GM19238 (cell line): Measurements from ENCODE around the gene PHACTR1.

Experiments used
- DNase-seq: peaks from one replicate; pipeline ENCODE4 v3.0.0; 2011; ENCODE audit warnings: low spot score; ENCODE audit not compliant: insufficient read length

Gene PHACTR1

GRCh38 chr6:13283331-13283730 lies 566.8 kb downstream of the PHACTR1 start:
- no peak for DNase-seq

DNA sequence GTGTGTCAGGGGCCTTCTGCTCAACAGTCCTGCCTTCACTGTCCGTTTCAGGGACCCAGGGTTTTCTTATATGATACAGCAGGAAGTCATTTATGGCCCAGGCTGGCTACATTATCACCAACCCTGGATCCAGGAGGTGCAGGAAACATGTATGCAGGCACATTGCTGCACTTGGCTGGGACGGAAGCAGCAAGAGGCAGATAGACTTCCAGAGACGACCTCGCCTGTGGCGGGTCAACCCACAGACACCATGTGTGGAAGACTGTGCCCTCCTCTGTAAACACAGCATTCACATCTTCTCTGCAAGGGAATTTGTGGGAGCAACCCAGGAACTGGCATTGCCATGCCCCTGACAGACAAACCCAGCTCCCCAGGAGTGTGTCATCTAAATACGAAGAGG lies 568.1 kb downstream of the PHACTR1 start:
- no peak for DNase-seq

DNA sequence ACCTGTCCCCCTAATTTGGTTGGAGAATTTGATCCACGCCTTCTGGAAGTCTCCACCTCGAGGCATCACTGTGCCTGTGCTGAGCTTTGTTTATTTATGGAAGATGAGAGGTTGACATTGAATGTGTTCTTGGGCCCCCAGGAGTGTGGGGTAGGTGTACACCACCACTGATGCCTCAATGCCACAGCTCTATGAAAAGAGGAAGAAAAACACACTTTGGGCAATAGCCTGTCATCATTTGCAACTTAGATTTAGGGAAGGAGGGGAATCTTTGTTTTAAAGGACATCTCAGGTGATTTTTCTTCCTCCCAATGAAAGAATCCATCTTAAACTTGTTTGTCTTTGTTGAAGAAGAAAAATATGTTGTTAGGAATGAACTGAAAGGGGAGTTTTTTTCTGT lies 569.1 kb downstream of the PHACTR1 start:
- DNase-seq, result no peak

- no peak for DNase-seq
Observed at GRCh38 chr6:13286181-13286580, 569.6 kb downstream of the PHACTR1 start.

GRCh38 chr6:13287104-13287503 lies 570.5 kb downstream of the PHACTR1 start:
- DNase-seq, result no peak

DNA sequence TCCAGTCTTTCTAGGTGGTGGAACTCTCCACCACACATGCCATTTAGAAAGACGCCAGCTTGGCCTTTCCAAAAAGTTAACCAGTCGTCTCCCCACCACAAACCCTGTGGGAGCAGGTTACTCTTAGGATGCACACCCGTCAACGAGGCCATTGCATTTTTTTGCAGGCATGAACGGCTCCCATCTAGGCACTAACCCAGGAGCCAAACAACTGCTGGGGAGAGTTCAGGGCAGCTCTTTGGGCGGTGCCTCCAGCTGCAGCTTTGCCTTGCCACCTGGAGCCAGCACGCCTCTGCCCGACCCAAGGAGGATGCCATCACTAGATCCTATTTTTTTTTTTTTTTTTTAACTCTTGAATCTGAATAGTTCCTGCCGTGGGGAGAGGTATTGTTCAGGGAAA lies 571.9 kb downstream of the PHACTR1 start:
- DNase-seq, result no peak

- no peak for DNase-seq
Observed at GRCh38 chr6:13288969-13289391, 572.4 kb downstream of the PHACTR1 start.

DNA sequence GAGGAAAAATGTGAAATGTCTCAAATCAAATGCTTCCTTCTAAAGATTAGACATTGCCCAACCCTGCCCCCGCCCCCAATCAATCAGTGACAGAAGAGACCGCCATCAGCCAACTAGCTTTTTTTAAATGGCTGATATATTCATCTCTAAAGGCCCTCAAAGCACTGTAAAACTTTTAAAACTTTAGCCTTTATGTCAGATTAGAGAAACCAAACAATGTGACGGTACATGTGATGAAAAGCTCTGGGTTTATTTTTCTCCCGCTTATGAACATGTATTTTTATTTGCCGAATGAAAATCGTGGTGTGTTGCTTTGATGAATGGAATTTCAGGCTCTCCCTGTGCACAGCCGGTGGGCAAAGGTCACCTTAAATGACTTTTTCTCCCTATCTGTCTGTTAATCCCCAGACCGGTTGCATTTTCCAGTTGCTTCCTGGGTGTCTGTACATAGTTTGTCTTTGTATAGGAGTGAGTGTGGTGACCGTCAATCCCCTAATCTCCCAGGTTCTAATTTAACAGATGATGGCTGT lies 573.3 kb downstream of the PHACTR1 start:
- DNase-seq, result no peak

GRCh38 chr6:13290335-13290734 lies 573.8 kb downstream of the PHACTR1 start:
- no peak for DNase-seq

DNA sequence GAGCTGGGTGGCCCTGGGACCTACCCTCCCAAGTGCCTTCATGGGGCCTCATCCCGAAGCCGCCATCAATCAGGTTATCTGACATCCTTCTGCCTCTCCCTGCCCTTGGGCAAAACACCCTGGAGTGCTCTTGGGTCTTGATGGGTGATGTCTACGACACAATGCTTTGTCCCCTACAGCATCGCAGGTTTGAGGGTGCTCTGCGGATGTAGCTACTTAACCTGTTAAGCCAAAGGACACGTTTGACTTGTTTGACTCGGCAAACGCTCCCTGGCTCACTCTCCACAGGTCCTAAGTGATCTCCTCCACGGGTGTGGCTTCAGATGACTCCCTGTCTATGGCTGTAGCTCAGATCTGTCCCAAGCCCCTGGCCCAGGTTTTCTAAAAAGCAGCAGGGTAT lies 576.2 kb downstream of the PHACTR1 start:
- no peak for DNase-seq

DNA sequence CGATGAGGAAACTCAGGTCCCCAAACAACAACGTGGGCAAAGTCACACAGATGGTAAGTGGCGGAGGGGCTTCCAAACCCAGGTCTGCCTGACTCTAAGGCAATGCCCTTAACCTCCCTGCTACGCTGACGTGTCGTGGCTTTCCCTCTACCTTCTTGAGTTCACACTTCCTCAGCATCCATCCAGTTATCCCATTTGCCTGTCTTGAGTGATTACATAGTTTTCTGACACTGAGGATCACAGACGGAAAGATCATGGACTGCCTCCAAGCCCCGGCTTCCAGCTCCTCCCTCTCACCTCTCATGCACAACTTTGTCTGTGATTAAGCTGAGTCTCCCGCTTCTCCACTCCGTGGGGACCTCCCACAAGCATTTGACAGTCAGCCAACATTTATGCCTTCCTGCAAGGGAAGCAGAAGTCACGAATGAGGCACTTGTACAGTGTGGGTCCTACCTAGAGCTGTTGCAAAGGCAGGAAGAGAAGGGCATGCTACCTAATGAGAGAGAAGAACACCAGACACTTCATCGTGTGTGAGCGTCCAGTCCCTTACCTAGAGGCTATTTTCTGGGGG lies 578.0 kb downstream of the PHACTR1 start:
- no peak for DNase-seq

- DNase-seq, result no peak
Observed at GRCh38 chr6:13295576-13295975, 579.0 kb downstream of the PHACTR1 start.

- DNase-seq, result no peak
Observed at GRCh38 chr6:13296536-13296997, 580.0 kb downstream of the PHACTR1 start.

GRCh38 chr6:13297391-13297790 lies 580.8 kb downstream of the PHACTR1 start:
- DNase-seq, result no peak

GRCh38 chr6:13298446-13298845 lies 581.9 kb downstream of the PHACTR1 start:
- no peak for DNase-seq

GRCh38 chr6:13299403-13299821 lies 582.8 kb downstream of the PHACTR1 start:
- no peak for DNase-seq

- DNase-seq, result no peak
Observed at GRCh38 chr6:13299918-13300317, 583.4 kb downstream of the PHACTR1 start.

DNA sequence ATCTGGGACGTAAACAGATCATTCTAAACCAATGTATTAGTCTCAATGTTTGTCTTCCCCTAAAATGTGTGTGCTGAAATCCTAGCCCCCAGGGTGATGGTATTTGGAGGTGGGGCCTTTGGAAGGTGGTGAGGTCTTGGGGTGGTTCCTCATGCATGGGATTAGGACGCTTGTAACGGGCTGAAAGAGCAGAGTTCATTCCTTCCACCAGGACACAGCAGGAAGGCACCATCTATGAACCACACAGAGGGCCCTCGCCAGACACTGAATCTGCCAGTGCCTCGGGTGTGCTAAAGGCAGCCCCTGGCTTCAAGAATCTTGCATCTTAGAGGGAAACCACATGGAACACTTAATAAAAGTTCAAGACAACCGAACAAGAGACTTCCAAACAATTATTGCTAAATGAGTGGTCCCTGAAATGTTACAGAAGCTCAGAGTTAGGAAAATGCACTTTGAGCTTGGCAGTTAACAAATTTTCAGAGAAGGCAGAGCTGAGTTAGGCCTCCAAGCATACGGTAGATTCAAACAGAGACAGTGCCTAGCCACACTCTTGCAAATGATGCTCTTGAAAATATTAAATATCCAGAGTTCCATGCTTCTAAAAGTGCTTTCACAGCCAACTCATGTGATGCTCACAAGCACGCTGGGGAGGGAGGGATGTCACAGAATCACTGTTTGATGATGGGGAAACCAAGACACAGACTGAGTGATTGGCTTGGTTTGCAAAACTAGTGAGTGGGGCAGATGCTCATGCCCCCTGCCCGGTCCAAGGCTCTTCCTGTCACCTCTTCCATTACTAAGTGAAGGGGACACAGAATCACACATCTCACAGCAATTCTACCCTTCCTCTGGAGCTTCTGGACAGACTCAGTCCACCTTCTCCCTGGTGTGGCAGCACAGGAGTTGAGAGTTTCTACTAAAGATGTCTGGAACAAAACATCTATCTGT lies 584.4 kb downstream of the PHACTR1 start:
- DNase-seq, result no peak

DNA sequence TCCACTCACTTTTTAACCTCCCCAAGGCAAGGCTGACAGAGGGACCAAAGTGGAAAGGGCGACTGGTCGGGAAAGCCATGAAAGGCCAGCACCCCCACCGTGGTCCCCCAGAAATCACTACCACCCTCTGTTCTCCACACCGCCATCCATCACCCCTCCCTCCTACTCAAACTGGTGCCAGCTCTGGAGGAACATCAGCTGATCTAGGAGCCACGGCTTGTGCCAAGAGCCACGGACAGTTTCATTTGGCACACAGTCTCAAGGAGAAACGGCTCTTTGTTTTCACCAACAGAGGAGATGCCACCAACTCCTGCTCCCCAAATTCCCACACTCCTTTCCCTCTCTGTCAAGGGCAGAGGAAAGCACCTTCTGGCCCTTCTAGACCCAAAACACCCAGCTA lies 585.7 kb downstream of the PHACTR1 start:
- no peak for DNase-seq

- peak; percentile 47 for DNase-seq
Observed at GRCh38 chr6:13302751-13303667, 586.4 kb downstream of the PHACTR1 start.

GRCh38 chr6:13303668-13304017 lies 587.1 kb downstream of the PHACTR1 start:
- peak; percentile 55 for DNase-seq
